ENCODE data around the gene LDB3. TPM values are rescaled to one million over a fixed set of nuclear protein-coding genes. Genes with fewer than 3 reads are reported as not detected.

LDB3 gene
- total and polyA plus RNA-seq, 2 of the 8 experiments (the other 6 are each of a cell fraction or from before 2014, with no cell fraction given), result 0.20 to 0.43 TPM

DNA sequence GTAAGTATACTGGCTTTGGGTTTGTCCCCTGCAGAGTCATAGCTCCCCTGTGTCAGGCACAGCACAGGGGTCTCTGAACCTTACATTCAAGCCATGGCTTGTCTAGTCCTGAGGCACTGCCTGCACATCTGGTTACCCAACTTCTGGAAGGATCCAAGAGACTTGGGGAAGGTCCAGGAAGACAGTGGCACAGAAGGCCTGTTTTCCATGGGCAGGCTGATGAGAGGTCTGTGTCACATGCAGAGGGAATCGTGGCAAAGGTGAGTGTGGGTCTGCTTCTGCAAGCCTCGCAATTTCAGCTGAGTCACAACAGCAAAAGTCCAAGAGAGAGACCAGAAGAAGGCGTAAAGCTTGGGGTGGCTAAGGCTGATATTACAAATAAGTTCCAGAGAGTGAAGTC, 59.7 kb downstream of the LDB3 start (continued):
- TF ChIP-seq, protein P1, sequence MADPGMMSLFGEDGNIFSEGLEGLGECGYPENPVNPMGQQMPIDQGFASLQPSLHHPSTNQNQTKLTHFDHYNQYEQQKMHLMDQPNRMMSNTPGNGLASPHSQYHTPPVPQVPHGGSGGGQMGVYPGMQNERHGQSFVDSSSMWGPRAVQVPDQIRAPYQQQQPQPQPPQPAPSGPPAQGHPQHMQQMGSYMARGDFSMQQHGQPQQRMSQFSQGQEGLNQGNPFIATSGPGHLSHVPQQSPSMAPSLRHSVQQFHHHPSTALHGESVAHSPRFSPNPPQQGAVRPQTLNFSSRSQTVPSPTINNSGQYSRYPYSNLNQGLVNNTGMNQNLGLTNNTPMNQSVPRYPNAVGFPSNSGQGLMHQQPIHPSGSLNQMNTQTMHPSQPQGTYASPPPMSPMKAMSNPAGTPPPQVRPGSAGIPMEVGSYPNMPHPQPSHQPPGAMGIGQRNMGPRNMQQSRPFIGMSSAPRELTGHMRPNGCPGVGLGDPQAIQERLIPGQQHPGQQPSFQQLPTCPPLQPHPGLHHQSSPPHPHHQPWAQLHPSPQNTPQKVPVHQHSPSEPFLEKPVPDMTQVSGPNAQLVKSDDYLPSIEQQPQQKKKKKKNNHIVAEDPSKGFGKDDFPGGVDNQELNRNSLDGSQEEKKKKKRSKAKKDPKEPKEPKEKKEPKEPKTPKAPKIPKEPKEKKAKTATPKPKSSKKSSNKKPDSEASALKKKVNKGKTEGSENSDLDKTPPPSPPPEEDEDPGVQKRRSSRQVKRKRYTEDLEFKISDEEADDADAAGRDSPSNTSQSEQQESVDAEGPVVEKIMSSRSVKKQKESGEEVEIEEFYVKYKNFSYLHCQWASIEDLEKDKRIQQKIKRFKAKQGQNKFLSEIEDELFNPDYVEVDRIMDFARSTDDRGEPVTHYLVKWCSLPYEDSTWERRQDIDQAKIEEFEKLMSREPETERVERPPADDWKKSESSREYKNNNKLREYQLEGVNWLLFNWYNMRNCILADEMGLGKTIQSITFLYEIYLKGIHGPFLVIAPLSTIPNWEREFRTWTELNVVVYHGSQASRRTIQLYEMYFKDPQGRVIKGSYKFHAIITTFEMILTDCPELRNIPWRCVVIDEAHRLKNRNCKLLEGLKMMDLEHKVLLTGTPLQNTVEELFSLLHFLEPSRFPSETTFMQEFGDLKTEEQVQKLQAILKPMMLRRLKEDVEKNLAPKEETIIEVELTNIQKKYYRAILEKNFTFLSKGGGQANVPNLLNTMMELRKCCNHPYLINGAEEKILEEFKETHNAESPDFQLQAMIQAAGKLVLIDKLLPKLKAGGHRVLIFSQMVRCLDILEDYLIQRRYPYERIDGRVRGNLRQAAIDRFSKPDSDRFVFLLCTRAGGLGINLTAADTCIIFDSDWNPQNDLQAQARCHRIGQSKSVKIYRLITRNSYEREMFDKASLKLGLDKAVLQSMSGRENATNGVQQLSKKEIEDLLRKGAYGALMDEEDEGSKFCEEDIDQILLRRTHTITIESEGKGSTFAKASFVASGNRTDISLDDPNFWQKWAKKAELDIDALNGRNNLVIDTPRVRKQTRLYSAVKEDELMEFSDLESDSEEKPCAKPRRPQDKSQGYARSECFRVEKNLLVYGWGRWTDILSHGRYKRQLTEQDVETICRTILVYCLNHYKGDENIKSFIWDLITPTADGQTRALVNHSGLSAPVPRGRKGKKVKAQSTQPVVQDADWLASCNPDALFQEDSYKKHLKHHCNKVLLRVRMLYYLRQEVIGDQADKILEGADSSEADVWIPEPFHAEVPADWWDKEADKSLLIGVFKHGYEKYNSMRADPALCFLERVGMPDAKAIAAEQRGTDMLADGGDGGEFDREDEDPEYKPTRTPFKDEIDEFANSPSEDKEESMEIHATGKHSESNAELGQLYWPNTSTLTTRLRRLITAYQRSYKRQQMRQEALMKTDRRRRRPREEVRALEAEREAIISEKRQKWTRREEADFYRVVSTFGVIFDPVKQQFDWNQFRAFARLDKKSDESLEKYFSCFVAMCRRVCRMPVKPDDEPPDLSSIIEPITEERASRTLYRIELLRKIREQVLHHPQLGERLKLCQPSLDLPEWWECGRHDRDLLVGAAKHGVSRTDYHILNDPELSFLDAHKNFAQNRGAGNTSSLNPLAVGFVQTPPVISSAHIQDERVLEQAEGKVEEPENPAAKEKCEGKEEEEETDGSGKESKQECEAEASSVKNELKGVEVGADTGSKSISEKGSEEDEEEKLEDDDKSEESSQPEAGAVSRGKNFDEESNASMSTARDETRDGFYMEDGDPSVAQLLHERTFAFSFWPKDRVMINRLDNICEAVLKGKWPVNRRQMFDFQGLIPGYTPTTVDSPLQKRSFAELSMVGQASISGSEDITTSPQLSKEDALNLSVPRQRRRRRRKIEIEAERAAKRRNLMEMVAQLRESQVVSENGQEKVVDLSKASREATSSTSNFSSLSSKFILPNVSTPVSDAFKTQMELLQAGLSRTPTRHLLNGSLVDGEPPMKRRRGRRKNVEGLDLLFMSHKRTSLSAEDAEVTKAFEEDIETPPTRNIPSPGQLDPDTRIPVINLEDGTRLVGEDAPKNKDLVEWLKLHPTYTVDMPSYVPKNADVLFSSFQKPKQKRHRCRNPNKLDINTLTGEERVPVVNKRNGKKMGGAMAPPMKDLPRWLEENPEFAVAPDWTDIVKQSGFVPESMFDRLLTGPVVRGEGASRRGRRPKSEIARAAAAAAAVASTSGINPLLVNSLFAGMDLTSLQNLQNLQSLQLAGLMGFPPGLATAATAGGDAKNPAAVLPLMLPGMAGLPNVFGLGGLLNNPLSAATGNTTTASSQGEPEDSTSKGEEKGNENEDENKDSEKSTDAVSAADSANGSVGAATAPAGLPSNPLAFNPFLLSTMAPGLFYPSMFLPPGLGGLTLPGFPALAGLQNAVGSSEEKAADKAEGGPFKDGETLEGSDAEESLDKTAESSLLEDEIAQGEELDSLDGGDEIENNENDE (IDR thresholded peaks at IDR 0.05; ENCODE audit: insufficient replicate concordance, low read length), result no peak
- TF ChIP-seq CBX5 (IDR thresholded peaks at IDR 0.05; ENCODE audit: low read depth, low read length) (no peak), MAFK (IDR thresholded peaks at IDR 0.05; ENCODE audit: low read depth, low read length) (no peak), HDAC6 (IDR thresholded peaks at IDR 0.05; ENCODE audit: low read depth, low read length) (no peak), RAD21 (IDR thresholded peaks at IDR 0.05 in 1 of 2, conservative IDR thresholded peaks at IDR 0.05 in 1 of 2; ENCODE audit: low read depth in 2 of 2, low read length in 2 of 2) (no peak), CHD2 (IDR thresholded peaks at IDR 0.05; ENCODE audit: low read length) (no peak), BRCA1 (IDR thresholded peaks at IDR 0.05; ENCODE audit: low read depth, low read length) (no peak), KDM1A (IDR thresholded peaks at IDR 0.05; ENCODE audit: borderline replicate concordance, low read length) (no peak), KDM5A (IDR thresholded peaks at IDR 0.05; ENCODE audit: low read length) (no peak), JUN (IDR thresholded peaks at IDR 0.05; ENCODE audit: low read depth, low read length) (no peak)
- TF ChIP-seq, protein P2, sequence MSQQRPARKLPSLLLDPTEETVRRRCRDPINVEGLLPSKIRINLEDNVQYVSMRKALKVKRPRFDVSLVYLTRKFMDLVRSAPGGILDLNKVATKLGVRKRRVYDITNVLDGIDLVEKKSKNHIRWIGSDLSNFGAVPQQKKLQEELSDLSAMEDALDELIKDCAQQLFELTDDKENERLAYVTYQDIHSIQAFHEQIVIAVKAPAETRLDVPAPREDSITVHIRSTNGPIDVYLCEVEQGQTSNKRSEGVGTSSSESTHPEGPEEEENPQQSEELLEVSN (IDR thresholded peaks at IDR 0.05), result no peak

Measured in H1 (cell line).